SK-N-SH (cell line): ENCODE data around the gene CBX6. TPM values are rescaled to one million over a fixed set of nuclear protein-coding genes. Genes with fewer than 3 reads are reported as not detected.
A peak's percentile ranks its signal among the peaks of the same experiment; 100 is the strongest.

Source experiments
- CTCF ChIA-PET: fragments of 300-600, 350-600 bp; formaldehyde crosslinking; extraction: SDS; loops from one replicate; lab custom pipeline; 2021; lab: Yijun Ruan, JAX
- POLR2A ChIA-PET: fragments of 350-600 bp; sonication (Branson Sonifier 250); formaldehyde crosslinking; extraction: SDS; loops from one replicate; lab custom pipeline; 2020; ENCODE audit warnings: antibody characterized with exemption, inconsistent platforms; lab: Yijun Ruan, JAX
- DNase-seq: peaks from one replicate; pipeline ENCODE4 v3.0.0; 2012
- H2AFZ ChIP-seq: fragments of 200-600 bp; sonication (generic); 2 replicates; pipeline ENCODE4 v1.8.1; 2016; ENCODE audit warnings: antibody characterized with exemption, mild to moderate bottlenecking, low read depth
- H3F3A ChIP-seq: fragments of 200-600 bp; sonication (generic); replicated peaks from 2 replicates; pipeline ENCODE3; 2016; ENCODE audit warnings: antibody characterized with exemption, mild to moderate bottlenecking; ENCODE audit not compliant: insufficient read depth
- H3K27ac ChIP-seq, 2 experiments: fragments of 200-500 bp in 1 of 2; fragments of 200-600 bp in 1 of 2; sonication (Bioruptor generic) in 1 of 2; sonication (generic), shearing (Covaris generic) in 1 of 2; 2 replicates each; pipeline versions ENCODE4 v1.5.1 to v1.6.1; 2014 to 2016; ENCODE audit warnings: low read depth in 2 of 2, inconsistent platforms in 1 of 2, low read length in 1 of 2, mild to moderate bottlenecking in 1 of 2, mixed read lengths in 1 of 2
- H3K27me3 ChIP-seq: fragments of 200-600 bp; sonication (generic), shearing (Covaris generic); 2 replicates; pipeline ENCODE4 v1.6.1; 2016; ENCODE audit warnings: mixed run types; ENCODE audit not compliant: insufficient read depth
- H3K36me3 ChIP-seq, 2 experiments: fragments of 200-500 bp in 1 of 2; fragments of 200-600 bp in 1 of 2; sonication (Bioruptor generic) in 1 of 2; sonication (generic) in 1 of 2; replicated peaks in 1 of 2; 2 replicates each; pipeline versions ENCODE3 to v1.5.1; 2014 to 2016; ENCODE audit warnings: low read length in 1 of 2, mild to moderate bottlenecking in 1 of 2; ENCODE audit not compliant: insufficient read depth in 2 of 2, control insufficient read depth in 1 of 2
- H3K4me1 ChIP-seq, 2 experiments: fragments of 200-500 bp in 1 of 2; fragments of 200-600 bp in 1 of 2; sonication (Bioruptor generic) in 1 of 2; sonication (generic), shearing (Covaris generic) in 1 of 2; 2 replicates each; pipeline versions ENCODE4 v1.5.1 to v1.6.1; 2014 to 2016; ENCODE audit warnings: low read depth in 1 of 2, low read length in 1 of 2, mixed run types in 1 of 2; ENCODE audit not compliant: insufficient read depth in 2 of 2, control insufficient read depth in 1 of 2
- H3K4me2 ChIP-seq: fragments of 200-600 bp; sonication (generic), shearing (Covaris generic); 2 replicates; pipeline ENCODE4 v1.6.1; 2017; ENCODE audit warnings: mixed run types
- H3K4me3 ChIP-seq, 2 experiments: fragments of 200-500 bp in 1 of 2; fragments of 200-600 bp in 1 of 2; sonication (Bioruptor generic) in 1 of 2; sonication (generic), shearing (Covaris generic) in 1 of 2; 2 replicates each; pipeline versions ENCODE4 v1.5.1 to v1.8.1; 2014 to 2016; ENCODE audit warnings: low read depth in 2 of 2, inconsistent platforms in 1 of 2, low read length in 1 of 2, mild to moderate bottlenecking in 1 of 2, mixed read lengths in 1 of 2, moderate library complexity in 1 of 2
- H3K79me2 ChIP-seq: fragments of 200-600 bp; sonication (generic); 2 replicates; pipeline ENCODE4 v1.8.1; 2017; ENCODE audit warnings: mild to moderate bottlenecking; ENCODE audit not compliant: insufficient read depth
- H3K9ac ChIP-seq: fragments of 200-600 bp; sonication (generic); 2 replicates; pipeline ENCODE4 v1.6.1; 2017; ENCODE audit warnings: mixed run types
- H3K9me2 ChIP-seq: fragments of 200-600 bp; sonication (generic); 2 replicates; pipeline ENCODE4 v1.6.1; 2017; ENCODE audit warnings: mixed run types
- H3K9me3 ChIP-seq: fragments of 200-600 bp; sonication (generic); 2 replicates; pipeline ENCODE4 v1.6.1; 2017; ENCODE audit warnings: mixed run types, mild to moderate bottlenecking, moderate library complexity
- H4K20me1 ChIP-seq: fragments of 200-600 bp; sonication (generic); 2 replicates; pipeline ENCODE4 v1.6.1; 2017; ENCODE audit warnings: mild to moderate bottlenecking, mixed run types; ENCODE audit not compliant: insufficient read depth
- ELF1 ChIP-seq: IDR thresholded peaks from 2 replicates; pipeline ENCODE4 v1.4.0; 2012
- EP300 ChIP-seq, 2 experiments: IDR thresholded peaks; 2 replicates each; pipeline versions ENCODE4 v1.4.0 to v1.6.1; 2012; ENCODE audit warnings: borderline replicate concordance in 1 of 2, low read depth in 1 of 2, low read length in 1 of 2
- FOXJ3 ChIP-seq: sonication (generic); formaldehyde crosslinking; IDR thresholded peaks from 2 replicates; pipeline ENCODE4 v1.5.1; 2020; ENCODE audit warnings: mild to moderate bottlenecking, missing genetic modification reagents
- GABPA ChIP-seq: IDR thresholded peaks from 2 replicates; pipeline ENCODE4 v1.4.0; 2012; ENCODE audit warnings: low read depth, mild to moderate bottlenecking
- GATA2 ChIP-seq: sonication (generic); formaldehyde crosslinking; IDR thresholded peaks from 2 replicates; pipeline ENCODE4 v1.5.0; 2020; ENCODE audit warnings: mild to moderate bottlenecking, missing genetic modification reagents
- JUND ChIP-seq: IDR thresholded peaks from 2 replicates; pipeline ENCODE4 v1.4.0; 2012
- MEF2A ChIP-seq: IDR thresholded peaks from 2 replicates; pipeline ENCODE4 v1.4.0; 2012; ENCODE audit warnings: low read depth, borderline replicate concordance
- MXI1 ChIP-seq: IDR thresholded peaks from 2 replicates; pipeline ENCODE4 v1.6.1; 2012; ENCODE audit warnings: mild to moderate bottlenecking, low read depth, low read length, improper control_type of control experiment
- NRF1 ChIP-seq: IDR thresholded peaks from 2 replicates; pipeline ENCODE4 v1.6.1; 2012; ENCODE audit warnings: low read depth, mild to moderate bottlenecking, low read length
- POLR2AphosphoS5 ChIP-seq: IDR thresholded peaks from 2 replicates; pipeline ENCODE4 v1.6.1; 2012; ENCODE audit warnings: low read depth, low read length
- RAD21 ChIP-seq: IDR thresholded peaks from 2 replicates; pipeline ENCODE4 v1.6.1; 2012; ENCODE audit warnings: mild to moderate bottlenecking, low read length
- RCOR1 ChIP-seq: fragments of 150-350 bp; IDR thresholded peaks from 2 replicates; pipeline ENCODE4 v1.6.1; 2017; ENCODE audit warnings: antibody characterized with exemption, low read length
- RFX5 ChIP-seq: IDR thresholded peaks from 2 replicates; pipeline ENCODE4 v1.6.1; 2012; ENCODE audit warnings: mild to moderate bottlenecking, improper control_type of control experiment, low read length
- RXRA ChIP-seq: IDR thresholded peaks from 2 replicates; pipeline ENCODE4 v1.4.0; 2012; ENCODE audit warnings: low read depth, mild to moderate bottlenecking, borderline replicate concordance
- SIN3A ChIP-seq: IDR thresholded peaks from 2 replicates; pipeline ENCODE4 v1.6.1; 2012; ENCODE audit warnings: low read depth, mild to moderate bottlenecking, low read length, moderate library complexity, borderline replicate concordance
- SMC3 ChIP-seq: IDR thresholded peaks from 2 replicates; pipeline ENCODE4 v1.6.1; 2012; ENCODE audit warnings: low read depth, low read length, improper control_type of control experiment
- TAF1 ChIP-seq: IDR thresholded peaks from 2 replicates; pipeline ENCODE4 v1.6.1; 2012; ENCODE audit warnings: low read depth, mild to moderate bottlenecking, low read length, moderate library complexity, borderline replicate concordance
- USF1 ChIP-seq: IDR thresholded peaks from 2 replicates; pipeline ENCODE4 v1.4.0; 2012; ENCODE audit warnings: low read depth, borderline replicate concordance
- USF2 ChIP-seq: fragments of 150-350 bp; IDR thresholded peaks from 2 replicates; pipeline ENCODE4 v1.6.1; 2017; ENCODE audit warnings: antibody characterized with exemption, low read length, low read depth, borderline replicate concordance
- WGBS: methylation state at CpG from one replicate; pipeline ENCODE4 v1.1.6; 2017; ENCODE audit warnings: low lambda C conversion rate; 5-methylcytosine and 5-hydroxymethylcytosine counted together
- polyA plus RNA-seq, 3 experiments: library from polyadenylated mRNA; depleted of rRNA; stranded (reverse); fragments of >200 nt; gene quantifications; 2 replicates each; pipeline ENCODE4 v1.2.3, GENCODE V29; 2012
- TF ChIP-seq, protein P1 (sequence below): IDR thresholded peaks from 2 replicates; pipeline ENCODE4 v1.4.0; 2012; ENCODE audit warnings: low read depth, borderline replicate concordance
- TF ChIP-seq, protein P2 (sequence below): IDR thresholded peaks from 2 replicates; pipeline ENCODE4; 2012
- TF ChIP-seq, protein P3 (sequence below): IDR thresholded peaks from 2 replicates; pipeline ENCODE4 v1.6.1; 2012; ENCODE audit warnings: mild to moderate bottlenecking, low read depth, low read length, moderate library complexity
- TF ChIP-seq, protein P4 (sequence below): IDR thresholded peaks from 2 replicates; pipeline ENCODE4 v1.4.0; 2012; ENCODE audit warnings: low read depth

Gene CBX6
- 3.4 and 5.4 TPM in 2 replicates for polyA plus RNA-seq (2012; rRNA removed)
- 2.0 and 3.2 TPM in 2 replicates for polyA plus RNA-seq (2012; cell fraction: cytosol; rRNA removed)
- polyA plus RNA-seq (2012; cell fraction: nucleus; rRNA removed) = 8.3 and 9.1 TPM in 2 replicates

GRCh38 chr22:38872172-38872830 lies at the start of gene CBX6:
CBX6 (minus strand) TSS chr22:38872216; CDS start chr22:38872190, 26 bp downstream.
- DNase-seq = peak; percentile 92
- Histone ChIP-seq H4K20me1 (0 out of 2 replicates have a peak, but pooled peaks cover 3% of the 10 kb centered on the region), H3K4me3 (peak within 1 kb of the TSS; percentile 56 to 62), H3K9me2 (no peaks in the 10 kb centered on the region), H3K4me1 (peaks cover 0 to 5% of the 10 kb centered on the region in 2 experiments; a peak in 1 of 4 replicates), H3K9ac (peak within 1 kb of the TSS; percentile 52), H3K9me3 (no peaks in the 10 kb centered on the region), H2AFZ (peak within 1 kb of the TSS; percentile 78; the same call in 1 of the 2 replicates), H3F3A (peaks cover 5% of the 10 kb centered on the region), H3K4me2 (peak within 1 kb of the TSS; percentile 79), H3K27ac (peak within 1 kb of the TSS in 1 of 2 experiments; percentile 92; a peak in 2 of 4 replicates), H3K79me2 (no peaks in the 10 kb centered on the region), H3K27me3 (no peaks in the 10 kb centered on the region), H3K36me3 (peaks cover 0 to 7% of the 10 kb centered on the region in 2 experiments)
- WGBS = 0% methylated on average over 4 of the region's 73 CpGs
- ChIA-PET CTCF (interaction anchor here (0.9 to 4.1 kb wide), 7 partner anchors 11 to 263 kb away, joined by 3 to 37 read pairs (median 5); no protein-coding TSS in a partner anchor), POLR2A (interaction anchor here (0.8 kb wide), 1 partner anchor 11 kb away, joined by 3 read pairs; no protein-coding TSS in a partner anchor)
- TF ChIP-seq NRF1 (peak; percentile 62), SMC3 (no peak), JUND (no peak), SIN3A (no peak), USF2 (peak; percentile 58; the same call in 1 of the 2 replicates), TAF1 (0 out of 2 replicates have a peak, but pooled peaks have one; percentile 10), GABPA (no peak), USF1 (peak; percentile 89), MEF2A (no peak), RFX5 (peak; percentile 69; the same call in 1 of the 2 replicates), RCOR1 (no peak), GATA2 (no peak), ELF1 (no peak), POLR2AphosphoS5 (no peak), FOXJ3 (CRISPR knock-in tag) (no peak), MXI1 (no peak), RAD21 (no peak), EP300 (IDR thresholded peaks at IDR 0.05; ENCODE audit: borderline replicate concordance in 1 of 2, low read depth in 1 of 2, low read length in 1 of 2) (no peak), RXRA (no peak)
- TF ChIP-seq, protein P1, sequence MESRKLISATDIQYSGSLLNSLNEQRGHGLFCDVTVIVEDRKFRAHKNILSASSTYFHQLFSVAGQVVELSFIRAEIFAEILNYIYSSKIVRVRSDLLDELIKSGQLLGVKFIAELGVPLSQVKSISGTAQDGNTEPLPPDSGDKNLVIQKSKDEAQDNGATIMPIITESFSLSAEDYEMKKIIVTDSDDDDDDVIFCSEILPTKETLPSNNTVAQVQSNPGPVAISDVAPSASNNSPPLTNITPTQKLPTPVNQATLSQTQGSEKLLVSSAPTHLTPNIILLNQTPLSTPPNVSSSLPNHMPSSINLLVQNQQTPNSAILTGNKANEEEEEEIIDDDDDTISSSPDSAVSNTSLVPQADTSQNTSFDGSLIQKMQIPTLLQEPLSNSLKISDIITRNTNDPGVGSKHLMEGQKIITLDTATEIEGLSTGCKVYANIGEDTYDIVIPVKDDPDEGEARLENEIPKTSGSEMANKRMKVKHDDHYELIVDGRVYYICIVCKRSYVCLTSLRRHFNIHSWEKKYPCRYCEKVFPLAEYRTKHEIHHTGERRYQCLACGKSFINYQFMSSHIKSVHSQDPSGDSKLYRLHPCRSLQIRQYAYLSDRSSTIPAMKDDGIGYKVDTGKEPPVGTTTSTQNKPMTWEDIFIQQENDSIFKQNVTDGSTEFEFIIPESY = no peak
- TF ChIP-seq, protein P2, sequence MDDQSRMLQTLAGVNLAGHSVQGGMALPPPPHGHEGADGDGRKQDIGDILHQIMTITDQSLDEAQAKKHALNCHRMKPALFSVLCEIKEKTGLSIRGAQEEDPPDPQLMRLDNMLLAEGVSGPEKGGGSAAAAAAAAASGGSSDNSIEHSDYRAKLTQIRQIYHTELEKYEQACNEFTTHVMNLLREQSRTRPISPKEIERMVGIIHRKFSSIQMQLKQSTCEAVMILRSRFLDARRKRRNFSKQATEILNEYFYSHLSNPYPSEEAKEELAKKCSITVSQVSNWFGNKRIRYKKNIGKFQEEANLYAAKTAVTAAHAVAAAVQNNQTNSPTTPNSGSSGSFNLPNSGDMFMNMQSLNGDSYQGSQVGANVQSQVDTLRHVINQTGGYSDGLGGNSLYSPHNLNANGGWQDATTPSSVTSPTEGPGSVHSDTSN = no peak
- TF ChIP-seq, protein P3, sequence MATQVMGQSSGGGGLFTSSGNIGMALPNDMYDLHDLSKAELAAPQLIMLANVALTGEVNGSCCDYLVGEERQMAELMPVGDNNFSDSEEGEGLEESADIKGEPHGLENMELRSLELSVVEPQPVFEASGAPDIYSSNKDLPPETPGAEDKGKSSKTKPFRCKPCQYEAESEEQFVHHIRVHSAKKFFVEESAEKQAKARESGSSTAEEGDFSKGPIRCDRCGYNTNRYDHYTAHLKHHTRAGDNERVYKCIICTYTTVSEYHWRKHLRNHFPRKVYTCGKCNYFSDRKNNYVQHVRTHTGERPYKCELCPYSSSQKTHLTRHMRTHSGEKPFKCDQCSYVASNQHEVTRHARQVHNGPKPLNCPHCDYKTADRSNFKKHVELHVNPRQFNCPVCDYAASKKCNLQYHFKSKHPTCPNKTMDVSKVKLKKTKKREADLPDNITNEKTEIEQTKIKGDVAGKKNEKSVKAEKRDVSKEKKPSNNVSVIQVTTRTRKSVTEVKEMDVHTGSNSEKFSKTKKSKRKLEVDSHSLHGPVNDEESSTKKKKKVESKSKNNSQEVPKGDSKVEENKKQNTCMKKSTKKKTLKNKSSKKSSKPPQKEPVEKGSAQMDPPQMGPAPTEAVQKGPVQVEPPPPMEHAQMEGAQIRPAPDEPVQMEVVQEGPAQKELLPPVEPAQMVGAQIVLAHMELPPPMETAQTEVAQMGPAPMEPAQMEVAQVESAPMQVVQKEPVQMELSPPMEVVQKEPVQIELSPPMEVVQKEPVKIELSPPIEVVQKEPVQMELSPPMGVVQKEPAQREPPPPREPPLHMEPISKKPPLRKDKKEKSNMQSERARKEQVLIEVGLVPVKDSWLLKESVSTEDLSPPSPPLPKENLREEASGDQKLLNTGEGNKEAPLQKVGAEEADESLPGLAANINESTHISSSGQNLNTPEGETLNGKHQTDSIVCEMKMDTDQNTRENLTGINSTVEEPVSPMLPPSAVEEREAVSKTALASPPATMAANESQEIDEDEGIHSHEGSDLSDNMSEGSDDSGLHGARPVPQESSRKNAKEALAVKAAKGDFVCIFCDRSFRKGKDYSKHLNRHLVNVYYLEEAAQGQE = no peak
- TF ChIP-seq, protein P4, sequence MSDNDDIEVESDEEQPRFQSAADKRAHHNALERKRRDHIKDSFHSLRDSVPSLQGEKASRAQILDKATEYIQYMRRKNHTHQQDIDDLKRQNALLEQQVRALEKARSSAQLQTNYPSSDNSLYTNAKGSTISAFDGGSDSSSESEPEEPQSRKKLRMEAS = peak; percentile 60; the same call in 1 of the 2 replicates
